WTC11 (cell line): Measurements from ENCODE around the gene MAML2.

Experiments used
- CREB1 ChIP-seq: sonication (generic); formaldehyde crosslinking; IDR thresholded peaks from 2 replicates; pipeline ENCODE4 v1.8.0; 2023; ENCODE audit warnings: mild to moderate bottlenecking, missing genetic modification reagents
- IRF2 ChIP-seq: sonication (generic); formaldehyde crosslinking; IDR thresholded peaks from 2 replicates; pipeline ENCODE4 v1.8.0; 2022; ENCODE audit warnings: low read depth, missing genetic modification reagents, borderline replicate concordance
- MYBL2 ChIP-seq: sonication (generic); formaldehyde crosslinking; IDR thresholded peaks from 2 replicates; pipeline ENCODE4 v1.8.1; 2023; ENCODE audit warnings: mild to moderate bottlenecking, moderate library complexity, missing genetic modification reagents
- NR2C2 ChIP-seq: sonication (generic); formaldehyde crosslinking; IDR thresholded peaks from 2 replicates; pipeline ENCODE4 v1.8.0; 2022; ENCODE audit warnings: mild to moderate bottlenecking, missing genetic modification reagents
- NR3C1 ChIP-seq: sonication (generic); formaldehyde crosslinking; conservative IDR thresholded peaks from 2 replicates; pipeline ENCODE4 v1.8.1; 2023; ENCODE audit warnings: low read depth, mild to moderate bottlenecking, missing genetic modification reagents
- SMAD4 ChIP-seq: sonication (generic); formaldehyde crosslinking; IDR thresholded peaks from 2 replicates; pipeline ENCODE4 v1.8.0; 2022; ENCODE audit warnings: mild to moderate bottlenecking, missing genetic modification reagents
- TCF7 ChIP-seq: sonication (generic); formaldehyde crosslinking; IDR thresholded peaks from 2 replicates; pipeline ENCODE4 v1.8.0; 2022; ENCODE audit warnings: mild to moderate bottlenecking, low read depth, missing genetic modification reagents, moderate library complexity
- TEAD4 ChIP-seq: sonication (generic); formaldehyde crosslinking; IDR thresholded peaks from 2 replicates; pipeline ENCODE4 v1.8.0; 2022; ENCODE audit warnings: mild to moderate bottlenecking, missing genetic modification reagents
- ZNF263 ChIP-seq: sonication (generic); formaldehyde crosslinking; IDR thresholded peaks from 2 replicates; pipeline ENCODE4 v1.8.1; 2022; ENCODE audit warnings: low read depth, mild to moderate bottlenecking, moderate library complexity, missing genetic modification reagents
- TF ChIP-seq, protein P1 (sequence below): fragments of 200-600 bp; IDR thresholded peaks from 2 replicates; pipeline ENCODE4 v1.8.0; 2022; ENCODE audit warnings: antibody characterized with exemption
- TF ChIP-seq, protein P2 (sequence below): fragments of 250-450 bp; sonication (Bioruptor Pico); IDR thresholded peaks from 2 replicates; pipeline ENCODE4 v1.9.0; 2021; ENCODE audit warnings: mild to moderate bottlenecking, borderline replicate concordance
- TF ChIP-seq, protein P3 (sequence below): sonication (generic); formaldehyde crosslinking; IDR thresholded peaks from 2 replicates; pipeline ENCODE4 v1.8.1; 2023; ENCODE audit warnings: mild to moderate bottlenecking, missing genetic modification reagents, borderline replicate concordance
- TF ChIP-seq, protein P4 (sequence below): sonication (generic); formaldehyde crosslinking; IDR thresholded peaks from 2 replicates; pipeline ENCODE4 v1.8.0; 2023; ENCODE audit warnings: mild to moderate bottlenecking, missing genetic modification reagents

DNA sequence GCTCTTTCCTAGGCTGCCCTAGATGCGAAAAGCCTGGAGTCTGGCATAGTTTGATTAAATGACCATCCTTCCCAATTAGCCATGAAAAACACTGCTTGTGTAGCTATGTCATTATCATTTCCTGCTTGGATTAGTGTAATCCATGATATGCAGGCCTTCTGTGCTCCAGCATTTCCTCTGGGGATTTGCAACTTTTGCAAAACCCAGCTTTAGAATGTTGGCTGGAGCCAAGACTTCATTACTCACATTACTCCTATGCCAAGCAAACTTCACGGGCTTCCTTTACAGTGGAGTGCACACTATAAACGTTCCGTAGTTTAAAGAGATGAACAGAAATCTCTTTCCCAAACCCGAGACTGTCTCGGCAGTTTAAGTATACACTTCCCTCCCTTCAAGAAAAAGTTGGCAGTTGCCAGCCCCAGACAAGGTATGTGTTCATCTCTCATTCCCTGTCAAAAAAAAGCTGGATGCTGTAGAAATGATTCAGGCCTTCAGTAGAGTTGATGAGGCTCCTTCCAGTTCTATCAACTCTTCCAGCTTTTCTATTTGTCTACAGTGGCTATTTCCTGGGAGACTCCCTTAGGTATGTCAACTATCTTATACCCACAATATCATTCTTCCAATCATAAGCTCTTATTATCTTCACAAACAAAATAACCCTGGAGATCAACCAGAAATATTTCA, 180.0 kb downstream of the MAML2 start:
- TF ChIP-seq, protein P1, sequence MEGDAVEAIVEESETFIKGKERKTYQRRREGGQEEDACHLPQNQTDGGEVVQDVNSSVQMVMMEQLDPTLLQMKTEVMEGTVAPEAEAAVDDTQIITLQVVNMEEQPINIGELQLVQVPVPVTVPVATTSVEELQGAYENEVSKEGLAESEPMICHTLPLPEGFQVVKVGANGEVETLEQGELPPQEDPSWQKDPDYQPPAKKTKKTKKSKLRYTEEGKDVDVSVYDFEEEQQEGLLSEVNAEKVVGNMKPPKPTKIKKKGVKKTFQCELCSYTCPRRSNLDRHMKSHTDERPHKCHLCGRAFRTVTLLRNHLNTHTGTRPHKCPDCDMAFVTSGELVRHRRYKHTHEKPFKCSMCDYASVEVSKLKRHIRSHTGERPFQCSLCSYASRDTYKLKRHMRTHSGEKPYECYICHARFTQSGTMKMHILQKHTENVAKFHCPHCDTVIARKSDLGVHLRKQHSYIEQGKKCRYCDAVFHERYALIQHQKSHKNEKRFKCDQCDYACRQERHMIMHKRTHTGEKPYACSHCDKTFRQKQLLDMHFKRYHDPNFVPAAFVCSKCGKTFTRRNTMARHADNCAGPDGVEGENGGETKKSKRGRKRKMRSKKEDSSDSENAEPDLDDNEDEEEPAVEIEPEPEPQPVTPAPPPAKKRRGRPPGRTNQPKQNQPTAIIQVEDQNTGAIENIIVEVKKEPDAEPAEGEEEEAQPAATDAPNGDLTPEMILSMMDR: no peak
- no peak for TF ChIP-seq ZNF263 (CRISPR knock-in tag)
- no peak for TF ChIP-seq SMAD4
- TF ChIP-seq, protein P2, sequence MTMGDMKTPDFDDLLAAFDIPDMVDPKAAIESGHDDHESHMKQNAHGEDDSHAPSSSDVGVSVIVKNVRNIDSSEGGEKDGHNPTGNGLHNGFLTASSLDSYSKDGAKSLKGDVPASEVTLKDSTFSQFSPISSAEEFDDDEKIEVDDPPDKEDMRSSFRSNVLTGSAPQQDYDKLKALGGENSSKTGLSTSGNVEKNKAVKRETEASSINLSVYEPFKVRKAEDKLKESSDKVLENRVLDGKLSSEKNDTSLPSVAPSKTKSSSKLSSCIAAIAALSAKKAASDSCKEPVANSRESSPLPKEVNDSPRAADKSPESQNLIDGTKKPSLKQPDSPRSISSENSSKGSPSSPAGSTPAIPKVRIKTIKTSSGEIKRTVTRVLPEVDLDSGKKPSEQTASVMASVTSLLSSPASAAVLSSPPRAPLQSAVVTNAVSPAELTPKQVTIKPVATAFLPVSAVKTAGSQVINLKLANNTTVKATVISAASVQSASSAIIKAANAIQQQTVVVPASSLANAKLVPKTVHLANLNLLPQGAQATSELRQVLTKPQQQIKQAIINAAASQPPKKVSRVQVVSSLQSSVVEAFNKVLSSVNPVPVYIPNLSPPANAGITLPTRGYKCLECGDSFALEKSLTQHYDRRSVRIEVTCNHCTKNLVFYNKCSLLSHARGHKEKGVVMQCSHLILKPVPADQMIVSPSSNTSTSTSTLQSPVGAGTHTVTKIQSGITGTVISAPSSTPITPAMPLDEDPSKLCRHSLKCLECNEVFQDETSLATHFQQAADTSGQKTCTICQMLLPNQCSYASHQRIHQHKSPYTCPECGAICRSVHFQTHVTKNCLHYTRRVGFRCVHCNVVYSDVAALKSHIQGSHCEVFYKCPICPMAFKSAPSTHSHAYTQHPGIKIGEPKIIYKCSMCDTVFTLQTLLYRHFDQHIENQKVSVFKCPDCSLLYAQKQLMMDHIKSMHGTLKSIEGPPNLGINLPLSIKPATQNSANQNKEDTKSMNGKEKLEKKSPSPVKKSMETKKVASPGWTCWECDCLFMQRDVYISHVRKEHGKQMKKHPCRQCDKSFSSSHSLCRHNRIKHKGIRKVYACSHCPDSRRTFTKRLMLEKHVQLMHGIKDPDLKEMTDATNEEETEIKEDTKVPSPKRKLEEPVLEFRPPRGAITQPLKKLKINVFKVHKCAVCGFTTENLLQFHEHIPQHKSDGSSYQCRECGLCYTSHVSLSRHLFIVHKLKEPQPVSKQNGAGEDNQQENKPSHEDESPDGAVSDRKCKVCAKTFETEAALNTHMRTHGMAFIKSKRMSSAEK (CRISPR knock-in tag): no peak
- no peak for TF ChIP-seq MYBL2
- TF ChIP-seq NR2C2: no peak
- no peak for TF ChIP-seq TEAD4 (CRISPR knock-in tag)
- no peak for TF ChIP-seq CREB1 (CRISPR knock-in tag)
- no peak for TF ChIP-seq TCF7 (CRISPR knock-in tag)
- TF ChIP-seq IRF2 (CRISPR knock-in tag): no peak
- TF ChIP-seq, protein P3, sequence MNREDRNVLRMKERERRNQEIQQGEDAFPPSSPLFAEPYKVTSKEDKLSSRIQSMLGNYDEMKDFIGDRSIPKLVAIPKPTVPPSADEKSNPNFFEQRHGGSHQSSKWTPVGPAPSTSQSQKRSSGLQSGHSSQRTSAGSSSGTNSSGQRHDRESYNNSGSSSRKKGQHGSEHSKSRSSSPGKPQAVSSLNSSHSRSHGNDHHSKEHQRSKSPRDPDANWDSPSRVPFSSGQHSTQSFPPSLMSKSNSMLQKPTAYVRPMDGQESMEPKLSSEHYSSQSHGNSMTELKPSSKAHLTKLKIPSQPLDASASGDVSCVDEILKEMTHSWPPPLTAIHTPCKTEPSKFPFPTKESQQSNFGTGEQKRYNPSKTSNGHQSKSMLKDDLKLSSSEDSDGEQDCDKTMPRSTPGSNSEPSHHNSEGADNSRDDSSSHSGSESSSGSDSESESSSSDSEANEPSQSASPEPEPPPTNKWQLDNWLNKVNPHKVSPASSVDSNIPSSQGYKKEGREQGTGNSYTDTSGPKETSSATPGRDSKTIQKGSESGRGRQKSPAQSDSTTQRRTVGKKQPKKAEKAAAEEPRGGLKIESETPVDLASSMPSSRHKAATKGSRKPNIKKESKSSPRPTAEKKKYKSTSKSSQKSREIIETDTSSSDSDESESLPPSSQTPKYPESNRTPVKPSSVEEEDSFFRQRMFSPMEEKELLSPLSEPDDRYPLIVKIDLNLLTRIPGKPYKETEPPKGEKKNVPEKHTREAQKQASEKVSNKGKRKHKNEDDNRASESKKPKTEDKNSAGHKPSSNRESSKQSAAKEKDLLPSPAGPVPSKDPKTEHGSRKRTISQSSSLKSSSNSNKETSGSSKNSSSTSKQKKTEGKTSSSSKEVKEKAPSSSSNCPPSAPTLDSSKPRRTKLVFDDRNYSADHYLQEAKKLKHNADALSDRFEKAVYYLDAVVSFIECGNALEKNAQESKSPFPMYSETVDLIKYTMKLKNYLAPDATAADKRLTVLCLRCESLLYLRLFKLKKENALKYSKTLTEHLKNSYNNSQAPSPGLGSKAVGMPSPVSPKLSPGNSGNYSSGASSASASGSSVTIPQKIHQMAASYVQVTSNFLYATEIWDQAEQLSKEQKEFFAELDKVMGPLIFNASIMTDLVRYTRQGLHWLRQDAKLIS (CRISPR knock-in tag): no peak
- TF ChIP-seq NR3C1 (CRISPR knock-in tag): no peak
- TF ChIP-seq, protein P4, sequence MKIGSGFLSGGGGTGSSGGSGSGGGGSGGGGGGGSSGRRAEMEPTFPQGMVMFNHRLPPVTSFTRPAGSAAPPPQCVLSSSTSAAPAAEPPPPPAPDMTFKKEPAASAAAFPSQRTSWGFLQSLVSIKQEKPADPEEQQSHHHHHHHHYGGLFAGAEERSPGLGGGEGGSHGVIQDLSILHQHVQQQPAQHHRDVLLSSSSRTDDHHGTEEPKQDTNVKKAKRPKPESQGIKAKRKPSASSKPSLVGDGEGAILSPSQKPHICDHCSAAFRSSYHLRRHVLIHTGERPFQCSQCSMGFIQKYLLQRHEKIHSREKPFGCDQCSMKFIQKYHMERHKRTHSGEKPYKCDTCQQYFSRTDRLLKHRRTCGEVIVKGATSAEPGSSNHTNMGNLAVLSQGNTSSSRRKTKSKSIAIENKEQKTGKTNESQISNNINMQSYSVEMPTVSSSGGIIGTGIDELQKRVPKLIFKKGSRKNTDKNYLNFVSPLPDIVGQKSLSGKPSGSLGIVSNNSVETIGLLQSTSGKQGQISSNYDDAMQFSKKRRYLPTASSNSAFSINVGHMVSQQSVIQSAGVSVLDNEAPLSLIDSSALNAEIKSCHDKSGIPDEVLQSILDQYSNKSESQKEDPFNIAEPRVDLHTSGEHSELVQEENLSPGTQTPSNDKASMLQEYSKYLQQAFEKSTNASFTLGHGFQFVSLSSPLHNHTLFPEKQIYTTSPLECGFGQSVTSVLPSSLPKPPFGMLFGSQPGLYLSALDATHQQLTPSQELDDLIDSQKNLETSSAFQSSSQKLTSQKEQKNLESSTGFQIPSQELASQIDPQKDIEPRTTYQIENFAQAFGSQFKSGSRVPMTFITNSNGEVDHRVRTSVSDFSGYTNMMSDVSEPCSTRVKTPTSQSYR: no peak
